Thyroid gland (tissue), 4 donors: ENCODE results near the gene TNS3. TPM values are rescaled to one million over a fixed set of nuclear protein-coding genes. Genes with fewer than 3 reads are reported as not detected.
"Not testable (repeated sequence)": the region's sequence is repeated elsewhere in the genome, so short reads cannot be mapped to it uniquely, and the experiment has no call there.

Experiments
- DNase-seq, 2 donors: peaks; one replicate each; pipeline ENCODE4 v3.0.0-alpha.2; 2019
- H3K27ac ChIP-seq, 3 donors: fragments of 200-600 bp; sonication (generic); 1 replicate in 2 of 3; 2 replicates in 1 of 3; pipeline ENCODE4 v1.5.1; 2016 to 2019; ENCODE audit warnings: mild to moderate bottlenecking in 1 of 3, moderate library complexity in 1 of 3
- H3K27me3 ChIP-seq: fragments of 200-600 bp; sonication (generic); one replicate; pipeline ENCODE4 v1.5.1; 2019
- H3K36me3 ChIP-seq, 2 donors: fragments of 200-600 bp; sonication (generic); one replicate each; pipeline ENCODE4 v1.5.1; 2016 to 2019
- H3K4me1 ChIP-seq, 2 donors: fragments of 200-600 bp; sonication (generic); one replicate each; pipeline ENCODE4 v1.5.1; 2017 to 2019
- H3K4me3 ChIP-seq, 3 donors: fragments of 200-600 bp; sonication (generic); replicated peaks in 1 of 3; 1 replicate in 2 of 3; 2 replicates in 1 of 3; pipeline ENCODE4 v1.5.1; 2016; ENCODE audit warnings: mild to moderate bottlenecking in 1 of 3
- H3K9me3 ChIP-seq: fragments of 200-600 bp; sonication (generic); one replicate; pipeline ENCODE4 v1.5.1; 2017
- CTCF ChIP-seq, 6 experiments: fragments of 200-600 bp in 3 of 6; fragments of 450-650 bp in 3 of 6; sonication (generic) in 3 of 6; IDR thresholded peaks; one replicate each; pipeline ENCODE4 v1.5.1; 2016 to 2019; ENCODE audit warnings: antibody characterized with exemption in 6 of 6, mild to moderate bottlenecking in 2 of 6, inconsistent platforms in 1 of 6, moderate library complexity in 1 of 6
- POLR2A ChIP-seq, 2 donors: fragments of 450-650 bp; IDR thresholded peaks; one replicate each; pipeline ENCODE4 v1.6.1; 2017; ENCODE audit warnings: antibody characterized with exemption in 2 of 2, mild to moderate bottlenecking in 2 of 2, moderate library complexity in 1 of 2
- WGBS, 2 donors: methylation state at CpG; one replicate each; pipeline ENCODE4 v1.1.5; 2017; 5-methylcytosine and 5-hydroxymethylcytosine counted together
- intact Hi-C: fragments of 100-400 bp; cut with DNase I; formaldehyde crosslinking; loops from one replicate; pipeline ENCODE4 v1.15.1; 2023
- total RNA-seq, 4 donors: library from RNA; depleted of rRNA; stranded (reverse); fragments of >200 nt; gene quantifications; one replicate each; pipeline ENCODE4 v1.2.3, GENCODE V29; 2016

TNS3 gene
- total RNA-seq, 4 donors from 2014 or later, result 65.8 to 93.0 (median 80.7) TPM

GRCh38 chr7:47546171-47546570 lies 35.7 kb downstream of the TNS3 start:
- H3K27me3 ChIP-seq, result no peaks in the 10 kb centered on the region
- H3K27ac ChIP-seq, result no peak overlapping the region
- H3K4me1 ChIP-seq, result no peaks in the 10 kb centered on the region
- WGBS, 2 donors, result 91 to 93% methylated on average over 14 of the region's 14 CpGs
- TF ChIP-seq CTCF (IDR thresholded peaks at IDR 0.05) (no peak), POLR2A (IDR thresholded peaks at IDR 0.05) (no peak)
- no peaks in the 10 kb centered on the region for H3K36me3 ChIP-seq
- no peaks in the 10 kb centered on the region for H3K9me3 ChIP-seq
- intact Hi-C loops, result no loop called here
- DNase-seq, result no peak
- no peak overlapping the region for H3K4me3 ChIP-seq

- Histone ChIP-seq H3K27ac (no peak overlapping the region), H3K27me3 (no peaks in the 10 kb centered on the region), H3K9me3 (no peaks in the 10 kb centered on the region), H3K36me3 (no peaks in the 10 kb centered on the region), H3K4me1 (no peaks in the 10 kb centered on the region), H3K4me3 (no peak overlapping the region)
- TF ChIP-seq CTCF (IDR thresholded peaks at IDR 0.05), result no peak
- TF ChIP-seq POLR2A (IDR thresholded peaks at IDR 0.05), result no peak
- intact Hi-C loops, result no loop called here
- 95 to 100% methylated on average over 2 to 3 of the region's 3 CpGs for WGBS, 2 donors
- no peak for DNase-seq
These were observed 37.5 kb downstream of the TNS3 start for GRCh38 chr7:47544416-47544815.

DNA sequence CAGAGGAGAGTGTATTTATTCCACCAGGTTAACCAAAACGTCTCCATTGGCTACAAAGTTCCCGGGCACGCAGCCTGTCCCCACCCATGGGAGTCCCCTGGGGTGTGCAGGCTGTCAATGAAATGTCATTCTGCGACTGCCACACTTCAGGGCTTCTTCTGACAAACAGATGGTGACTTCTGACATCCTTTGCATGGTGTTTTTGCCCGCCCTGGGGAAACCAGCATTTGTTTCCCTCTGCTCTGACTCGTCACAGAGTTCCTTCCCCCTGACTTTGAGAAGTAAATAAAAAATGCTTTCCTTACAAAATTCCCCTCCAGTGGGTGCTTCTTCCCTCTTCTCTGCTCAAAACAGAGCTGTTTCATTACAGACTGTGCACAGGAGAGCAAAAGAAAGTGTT lies 38.2 kb downstream of the TNS3 start:
- TF ChIP-seq POLR2A (IDR thresholded peaks at IDR 0.05) (no peak), CTCF (IDR thresholded peaks at IDR 0.05) (no peak)
- no peaks in the 10 kb centered on the region for H3K36me3 ChIP-seq
- WGBS, 2 donors, result 70 to 74% methylated on average over 6 of the region's 6 CpGs
- H3K4me3 ChIP-seq, result no peak overlapping the region
- no peak for DNase-seq
- no peaks in the 10 kb centered on the region for H3K27me3 ChIP-seq
- no peaks in the 10 kb centered on the region for H3K4me1 ChIP-seq
- intact Hi-C loops, result no loop called here
- H3K27ac ChIP-seq, result no peak overlapping the region
- no peaks in the 10 kb centered on the region for H3K9me3 ChIP-seq

GRCh38 chr7:47543056-47543455 lies 38.9 kb downstream of the TNS3 start:
- TF ChIP-seq POLR2A (IDR thresholded peaks at IDR 0.05), result no peak
- no peak for TF ChIP-seq CTCF (IDR thresholded peaks at IDR 0.05)
- WGBS, 2 donors, result 88 to 98% methylated on average over 4 of the region's 4 CpGs
- Histone ChIP-seq H3K27me3 (no peaks in the 10 kb centered on the region), H3K36me3 (no peaks in the 10 kb centered on the region), H3K4me1 (no peaks in the 10 kb centered on the region), H3K4me3 (no peak overlapping the region), H3K27ac (no peak overlapping the region), H3K9me3 (no peaks in the 10 kb centered on the region)
- no peak for DNase-seq
- intact Hi-C loops, result no loop called here

DNA sequence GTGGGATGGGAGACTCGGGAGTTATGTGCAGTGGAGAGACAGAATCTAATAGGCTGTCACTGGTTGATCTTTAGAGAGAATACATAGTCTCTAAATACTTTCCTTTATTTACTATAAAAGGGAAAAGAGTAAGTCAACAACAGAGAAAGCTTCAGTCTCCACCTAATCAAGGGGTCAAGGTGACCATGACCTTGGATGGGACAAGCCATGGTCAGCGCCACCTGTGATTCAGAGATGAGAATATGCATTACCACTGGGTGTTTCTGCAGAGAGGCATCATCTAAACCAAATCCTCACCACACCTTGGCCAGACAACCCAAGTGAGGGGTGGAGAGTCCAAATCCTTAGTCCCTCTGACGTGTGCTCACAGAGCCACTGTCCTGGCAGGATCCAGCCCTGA lies 39.9 kb downstream of the TNS3 start:
- Histone ChIP-seq H3K4me1 (peaks cover 4 to 5% of the 10 kb centered on the region in 2 donors), H3K4me3 (no peak overlapping the region), H3K27ac (no peak overlapping the region), H3K27me3 (no peaks in the 10 kb centered on the region), H3K9me3 (no peaks in the 10 kb centered on the region), H3K36me3 (no peaks in the 10 kb centered on the region)
- no peak for TF ChIP-seq POLR2A (IDR thresholded peaks at IDR 0.05)
- 92 to 98% methylated on average over 2 to 3 of the region's 3 CpGs for WGBS, 2 donors
- DNase-seq, result no peak
- intact Hi-C loops, result no loop called here

DNA sequence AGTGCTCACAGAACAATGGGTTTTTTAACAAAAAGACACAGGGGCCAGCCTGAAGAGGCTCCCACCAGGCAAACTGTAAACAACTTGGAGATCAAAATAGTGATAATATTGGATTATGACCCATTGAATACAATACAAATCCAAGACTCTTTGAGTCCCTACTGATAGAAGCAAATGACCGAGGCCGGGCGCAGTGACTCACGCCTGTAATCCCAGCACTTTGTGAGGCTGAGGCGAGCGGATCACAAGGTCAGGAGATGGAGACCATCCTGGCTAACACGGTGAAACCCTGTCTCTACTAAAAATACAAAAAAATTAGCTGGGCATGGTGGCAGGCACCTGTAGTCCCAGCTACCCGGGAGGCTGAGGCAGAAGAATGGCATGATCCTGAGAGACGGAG lies 40.4 kb downstream of the TNS3 start:
- H3K27ac ChIP-seq, intact Hi-C loops, H3K36me3 ChIP-seq, H3K27me3 ChIP-seq, H3K9me3 ChIP-seq, DNase-seq, H3K4me3 ChIP-seq: not testable (repeated sequence)
- 91 to 93% methylated on average over 9 of the region's 9 CpGs for WGBS, 2 donors
- H3K4me1 ChIP-seq, result peaks cover 5 to 10% of the 10 kb centered on the region in 2 donors
